WTC11 (cell line): ENCODE measurements around the gene UNCX.

Experiments used
- ATF1 ChIP-seq: sonication (generic); formaldehyde crosslinking; IDR thresholded peaks from 2 replicates; pipeline ENCODE4 v1.8.1; 2023; ENCODE audit warnings: mild to moderate bottlenecking, moderate library complexity, missing genetic modification reagents
- ELF4 ChIP-seq: sonication (generic); formaldehyde crosslinking; IDR thresholded peaks from 2 replicates; pipeline ENCODE4 v1.8.1; 2022; ENCODE audit warnings: low read depth, mild to moderate bottlenecking, moderate library complexity, missing genetic modification reagents
- FOXP1 ChIP-seq: sonication (generic); formaldehyde crosslinking; IDR thresholded peaks from 2 replicates; pipeline ENCODE4 v1.8.0; 2022; ENCODE audit warnings: missing genetic modification reagents, mild to moderate bottlenecking, moderate library complexity, borderline replicate concordance
- GABPB1 ChIP-seq: sonication (generic); formaldehyde crosslinking; IDR thresholded peaks from 2 replicates; pipeline ENCODE4 v1.8.1; 2023; ENCODE audit warnings: mild to moderate bottlenecking, missing genetic modification reagents
- JUN ChIP-seq: sonication (generic); formaldehyde crosslinking; IDR thresholded peaks from 2 replicates; pipeline ENCODE4 v1.8.0; 2023; ENCODE audit warnings: mild to moderate bottlenecking, missing genetic modification reagents
- NR2C2 ChIP-seq: sonication (generic); formaldehyde crosslinking; IDR thresholded peaks from 2 replicates; pipeline ENCODE4 v1.8.0; 2022; ENCODE audit warnings: mild to moderate bottlenecking, missing genetic modification reagents
- NR3C1 ChIP-seq: sonication (generic); formaldehyde crosslinking; conservative IDR thresholded peaks from 2 replicates; pipeline ENCODE4 v1.8.1; 2023; ENCODE audit warnings: low read depth, mild to moderate bottlenecking, missing genetic modification reagents
- SP1 ChIP-seq: sonication (generic); formaldehyde crosslinking; conservative IDR thresholded peaks from 2 replicates; pipeline ENCODE4 v1.8.1; 2022; ENCODE audit warnings: missing genetic modification reagents
- TEAD4 ChIP-seq: sonication (generic); formaldehyde crosslinking; IDR thresholded peaks from 2 replicates; pipeline ENCODE4 v1.8.0; 2022; ENCODE audit warnings: mild to moderate bottlenecking, missing genetic modification reagents
- TP53 ChIP-seq: sonication (generic); formaldehyde crosslinking; IDR thresholded peaks from 2 replicates; pipeline ENCODE4 v1.8.1; 2023; ENCODE audit warnings: mild to moderate bottlenecking, missing genetic modification reagents
- TF ChIP-seq, protein P1 (sequence below): fragments of 200-600 bp; IDR thresholded peaks from 2 replicates; pipeline ENCODE4 v1.8.0; 2022; ENCODE audit warnings: antibody characterized with exemption
- TF ChIP-seq, protein P2 (sequence below): sonication (generic); formaldehyde crosslinking; IDR thresholded peaks from 2 replicates; pipeline ENCODE4 v1.8.0; 2022; ENCODE audit warnings: mild to moderate bottlenecking, missing genetic modification reagents
- TF ChIP-seq, protein P3 (sequence below): sonication (generic); formaldehyde crosslinking; IDR thresholded peaks from 2 replicates; pipeline ENCODE4 v1.8.0; 2022; ENCODE audit warnings: mild to moderate bottlenecking, missing genetic modification reagents
- TF ChIP-seq, protein P4 (sequence below): sonication (generic); formaldehyde crosslinking; IDR thresholded peaks from 2 replicates; pipeline ENCODE4 v1.8.0; 2023; ENCODE audit warnings: missing genetic modification reagents

DNA sequence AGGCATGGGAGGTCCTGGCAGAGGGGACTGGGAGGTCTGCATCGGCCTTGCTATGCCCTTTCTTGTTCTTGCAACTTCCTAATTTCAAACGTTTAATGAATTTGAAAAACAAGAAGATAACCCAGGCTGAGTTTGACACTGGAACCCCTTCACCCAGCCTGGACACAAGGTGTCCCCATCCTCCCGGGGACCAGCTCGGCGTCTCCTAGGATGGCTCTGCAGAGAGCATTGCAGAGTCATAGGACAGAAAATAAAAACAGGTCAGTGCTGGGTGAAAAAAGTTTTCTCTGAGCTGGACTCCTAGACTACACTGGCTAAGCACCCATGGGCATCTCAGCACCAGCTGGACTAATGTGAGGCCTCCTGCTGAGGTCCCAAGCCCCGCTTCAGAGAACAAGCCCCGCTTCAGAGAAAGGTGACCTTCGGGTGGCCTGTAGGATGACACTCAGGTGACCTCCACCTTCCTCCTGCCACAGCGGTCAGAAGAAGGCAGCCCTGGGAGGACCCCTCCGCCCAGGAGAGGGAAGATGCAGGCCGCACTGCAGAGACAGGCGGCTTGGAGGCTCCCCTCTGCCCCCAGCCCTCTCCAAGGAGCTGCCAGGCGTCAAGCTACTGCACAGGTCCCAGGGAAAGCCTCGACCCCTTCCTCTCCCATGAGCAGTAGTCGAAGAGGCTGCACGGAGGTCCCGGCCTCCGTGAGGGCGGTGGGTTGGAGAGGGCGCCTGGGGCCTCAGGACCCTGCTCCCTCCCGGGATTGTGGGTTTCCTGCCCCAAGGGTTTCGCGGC, 9.3 kb upstream of the UNCX start:
- TF ChIP-seq, protein P1, sequence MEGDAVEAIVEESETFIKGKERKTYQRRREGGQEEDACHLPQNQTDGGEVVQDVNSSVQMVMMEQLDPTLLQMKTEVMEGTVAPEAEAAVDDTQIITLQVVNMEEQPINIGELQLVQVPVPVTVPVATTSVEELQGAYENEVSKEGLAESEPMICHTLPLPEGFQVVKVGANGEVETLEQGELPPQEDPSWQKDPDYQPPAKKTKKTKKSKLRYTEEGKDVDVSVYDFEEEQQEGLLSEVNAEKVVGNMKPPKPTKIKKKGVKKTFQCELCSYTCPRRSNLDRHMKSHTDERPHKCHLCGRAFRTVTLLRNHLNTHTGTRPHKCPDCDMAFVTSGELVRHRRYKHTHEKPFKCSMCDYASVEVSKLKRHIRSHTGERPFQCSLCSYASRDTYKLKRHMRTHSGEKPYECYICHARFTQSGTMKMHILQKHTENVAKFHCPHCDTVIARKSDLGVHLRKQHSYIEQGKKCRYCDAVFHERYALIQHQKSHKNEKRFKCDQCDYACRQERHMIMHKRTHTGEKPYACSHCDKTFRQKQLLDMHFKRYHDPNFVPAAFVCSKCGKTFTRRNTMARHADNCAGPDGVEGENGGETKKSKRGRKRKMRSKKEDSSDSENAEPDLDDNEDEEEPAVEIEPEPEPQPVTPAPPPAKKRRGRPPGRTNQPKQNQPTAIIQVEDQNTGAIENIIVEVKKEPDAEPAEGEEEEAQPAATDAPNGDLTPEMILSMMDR, result no peak
- TF ChIP-seq NR2C2 (CRISPR knock-in tag) (no peak), TEAD4 (CRISPR knock-in tag) (no peak), TP53 (CRISPR knock-in tag) (no peak), SP1 (CRISPR knock-in tag) (no peak), FOXP1 (CRISPR knock-in tag) (no peak), ATF1 (CRISPR knock-in tag) (no peak), JUN (CRISPR knock-in tag) (no peak), NR3C1 (CRISPR knock-in tag) (no peak), ELF4 (CRISPR knock-in tag) (no peak), GABPB1 (no peak)
- TF ChIP-seq, protein P2, sequence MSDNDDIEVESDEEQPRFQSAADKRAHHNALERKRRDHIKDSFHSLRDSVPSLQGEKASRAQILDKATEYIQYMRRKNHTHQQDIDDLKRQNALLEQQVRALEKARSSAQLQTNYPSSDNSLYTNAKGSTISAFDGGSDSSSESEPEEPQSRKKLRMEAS, result no peak
- TF ChIP-seq, protein P3, sequence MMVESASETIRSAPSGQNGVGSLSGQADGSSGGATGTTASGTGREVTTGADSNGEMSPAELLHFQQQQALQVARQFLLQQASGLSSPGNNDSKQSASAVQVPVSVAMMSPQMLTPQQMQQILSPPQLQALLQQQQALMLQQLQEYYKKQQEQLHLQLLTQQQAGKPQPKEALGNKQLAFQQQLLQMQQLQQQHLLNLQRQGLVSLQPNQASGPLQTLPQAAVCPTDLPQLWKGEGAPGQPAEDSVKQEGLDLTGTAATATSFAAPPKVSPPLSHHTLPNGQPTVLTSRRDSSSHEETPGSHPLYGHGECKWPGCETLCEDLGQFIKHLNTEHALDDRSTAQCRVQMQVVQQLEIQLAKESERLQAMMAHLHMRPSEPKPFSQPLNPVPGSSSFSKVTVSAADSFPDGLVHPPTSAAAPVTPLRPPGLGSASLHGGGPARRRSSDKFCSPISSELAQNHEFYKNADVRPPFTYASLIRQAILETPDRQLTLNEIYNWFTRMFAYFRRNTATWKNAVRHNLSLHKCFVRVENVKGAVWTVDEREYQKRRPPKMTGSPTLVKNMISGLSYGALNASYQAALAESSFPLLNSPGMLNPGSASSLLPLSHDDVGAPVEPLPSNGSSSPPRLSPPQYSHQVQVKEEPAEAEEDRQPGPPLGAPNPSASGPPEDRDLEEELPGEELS, result no peak
- TF ChIP-seq, protein P4, sequence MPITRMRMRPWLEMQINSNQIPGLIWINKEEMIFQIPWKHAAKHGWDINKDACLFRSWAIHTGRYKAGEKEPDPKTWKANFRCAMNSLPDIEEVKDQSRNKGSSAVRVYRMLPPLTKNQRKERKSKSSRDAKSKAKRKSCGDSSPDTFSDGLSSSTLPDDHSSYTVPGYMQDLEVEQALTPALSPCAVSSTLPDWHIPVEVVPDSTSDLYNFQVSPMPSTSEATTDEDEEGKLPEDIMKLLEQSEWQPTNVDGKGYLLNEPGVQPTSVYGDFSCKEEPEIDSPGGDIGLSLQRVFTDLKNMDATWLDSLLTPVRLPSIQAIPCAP (CRISPR knock-in tag), result no peak
